ENCODE results near the gene SEMG1. TPM values are rescaled to one million over a fixed set of nuclear protein-coding genes. Genes with fewer than 3 reads are reported as not detected.
A peak's percentile ranks its signal among the peaks of the same experiment; 100 is the strongest.

The SEMG1 gene
- total and polyA plus RNA-seq, 2 of the 8 experiments (the other 6 are each of a cell fraction or from before 2014, with no cell fraction given): 3.0 to 5.8 TPM

DNA sequence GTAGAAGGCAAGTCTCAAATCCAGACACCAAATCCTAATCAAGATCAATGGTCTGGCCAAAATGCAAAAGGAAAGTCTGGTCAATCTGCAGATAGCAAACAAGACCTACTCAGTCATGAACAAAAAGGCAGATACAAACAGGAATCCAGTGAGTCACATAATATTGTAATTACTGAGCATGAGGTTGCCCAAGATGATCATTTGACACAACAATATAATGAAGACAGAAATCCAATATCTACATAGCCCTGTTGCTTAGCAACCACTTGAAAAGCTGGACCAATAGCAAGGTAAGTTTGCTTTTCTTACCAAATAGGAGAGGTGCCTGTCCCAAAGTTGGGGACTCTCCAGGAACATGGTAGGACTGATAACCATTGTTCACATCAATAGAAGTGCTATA lies 16.3 kb downstream of the SEMG1 start:
- H3K4me1 ChIP-seq (replicated peaks in 1 of 4; ENCODE audit: control insufficient read depth in 3 of 4, insufficient read depth in 4 of 4, low read length in 3 of 4): no peaks in the 10 kb centered on the region
- H4K5ac ChIP-seq (ENCODE audit: insufficient read length, low read depth, low read length): no peak overlapping the region
- ChIA-PET POLR2A (ENCODE audit: partially characterized antibody) (no interaction called here), CTCF (ENCODE audit: partially characterized antibody) (interaction anchor here (1.4 to 2.7 kb wide), 2 partner anchors 70 to 84 kb away, joined by 4 to 10 read pairs; no protein-coding TSS in a partner anchor)
- no peak overlapping the region for H3K14ac ChIP-seq (ENCODE audit: insufficient read length)
- H3K4ac ChIP-seq (replicated peaks; ENCODE audit: insufficient read length, low read depth, low read length): no peak overlapping the region
- H2BK15ac ChIP-seq (ENCODE audit: low read length): no peak overlapping the region
- no peaks in the 10 kb centered on the region for H3K9me3 ChIP-seq (ENCODE audit: insufficient read depth in 2 of 2, low read depth in 1 of 2, low read length in 1 of 2)
- DNase-seq (ENCODE audit: low read depth in 1 of 2, low spot score in 2 of 2) (no peak), FAIRE-seq (peak; percentile 19)
- H3K4me2 ChIP-seq (ENCODE audit: insufficient read depth in 1 of 2, low read depth in 2 of 2, low read length in 2 of 2): no peak overlapping the region
- H3K23ac ChIP-seq (ENCODE audit: insufficient read length): no peak overlapping the region
- no peak overlapping the region for H3K27ac ChIP-seq (ENCODE audit: low read depth, low read length)
- no peaks in the 10 kb centered on the region for H3K79me2 ChIP-seq (ENCODE audit: control insufficient read depth in 1 of 2, insufficient read depth in 2 of 2, low read length in 2 of 2)
- H2BK120ac ChIP-seq (replicated peaks; ENCODE audit: low read depth, low read length): no peak overlapping the region
- H3K4me3 ChIP-seq (ENCODE audit: extremely low read depth in 1 of 4, insufficient read depth in 2 of 4, low read depth in 3 of 4, low read length in 4 of 4): no peak overlapping the region
- H2BK5ac ChIP-seq (ENCODE audit: low read depth, low read length): no peak overlapping the region
- no peak overlapping the region for H2AFZ ChIP-seq (ENCODE audit: low read length)
- no peaks in the 10 kb centered on the region for H4K20me1 ChIP-seq (replicated peaks in 1 of 2; ENCODE audit: control insufficient read depth in 1 of 2, insufficient read depth in 2 of 2, low read length in 2 of 2)
- H3K18ac ChIP-seq (ENCODE audit: extremely low read depth, low read length): no peak overlapping the region
- H3K9ac ChIP-seq (replicated peaks in 1 of 4; ENCODE audit: extremely low read depth in 1 of 4, low read depth in 3 of 4, low read length in 3 of 4): no peak overlapping the region
- TF ChIP-seq BACH1 (IDR thresholded peaks at IDR 0.05; ENCODE audit: low read length): no peak
- no peak for TF ChIP-seq TBP (IDR thresholded peaks at IDR 0.05; ENCODE audit: low read depth, low read length)
- no peak for TF ChIP-seq SIRT6 (IDR thresholded peaks at IDR 0.05; ENCODE audit: low read length)
- no peak for TF ChIP-seq TCF12 (IDR thresholded peaks at IDR 0.05; ENCODE audit: low read depth, low read length)
- TF ChIP-seq PHF8 (conservative IDR thresholded peaks at IDR 0.05; ENCODE audit: low read depth, low read length): no peak
- TF ChIP-seq, protein P1, sequence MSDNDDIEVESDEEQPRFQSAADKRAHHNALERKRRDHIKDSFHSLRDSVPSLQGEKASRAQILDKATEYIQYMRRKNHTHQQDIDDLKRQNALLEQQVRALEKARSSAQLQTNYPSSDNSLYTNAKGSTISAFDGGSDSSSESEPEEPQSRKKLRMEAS (IDR thresholded peaks at IDR 0.05): no peak
- TF ChIP-seq TAF7 (optimal IDR thresholded peaks at IDR 0.05; ENCODE audit: borderline replicate concordance, low read depth, low read length): no peak
- TF ChIP-seq, protein P2, sequence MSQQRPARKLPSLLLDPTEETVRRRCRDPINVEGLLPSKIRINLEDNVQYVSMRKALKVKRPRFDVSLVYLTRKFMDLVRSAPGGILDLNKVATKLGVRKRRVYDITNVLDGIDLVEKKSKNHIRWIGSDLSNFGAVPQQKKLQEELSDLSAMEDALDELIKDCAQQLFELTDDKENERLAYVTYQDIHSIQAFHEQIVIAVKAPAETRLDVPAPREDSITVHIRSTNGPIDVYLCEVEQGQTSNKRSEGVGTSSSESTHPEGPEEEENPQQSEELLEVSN (IDR thresholded peaks at IDR 0.05): no peak
- no peak for TF ChIP-seq SIX5 (IDR thresholded peaks at IDR 0.05; ENCODE audit: low read depth, low read length)
- TF ChIP-seq RFX5 (IDR thresholded peaks at IDR 0.05; ENCODE audit: borderline replicate concordance, low read depth, low read length): no peak
- no peak for TF ChIP-seq CEBPB (IDR thresholded peaks at IDR 0.05; ENCODE audit: low read depth, low read length)
- TF ChIP-seq GTF2F1 (IDR thresholded peaks at IDR 0.05; ENCODE audit: borderline replicate concordance, low read depth, low read length): no peak
- no peak for TF ChIP-seq NANOG (IDR thresholded peaks at IDR 0.05; ENCODE audit: insufficient read depth, low read depth, low read length, poor library complexity, severe bottlenecking)
- TF ChIP-seq JUN (IDR thresholded peaks at IDR 0.05; ENCODE audit: low read depth, low read length): no peak
- no peak overlapping the region for H3K56ac ChIP-seq (replicated peaks; ENCODE audit: insufficient read length, low read depth, low read length)
- H2BK12ac ChIP-seq (ENCODE audit: low read depth, low read length): no peak overlapping the region
- H2AK5ac ChIP-seq (ENCODE audit: low read depth, low read length): no peak overlapping the region
- H4K91ac ChIP-seq (replicated peaks; ENCODE audit: insufficient read length, low read length): no peak overlapping the region
- no peaks in the 10 kb centered on the region for H3K23me2 ChIP-seq (ENCODE audit: low read depth, low read length)
- H2BK20ac ChIP-seq (ENCODE audit: low read length): no peak overlapping the region
- no peaks in the 10 kb centered on the region for H3K36me3 ChIP-seq (ENCODE audit: control insufficient read depth in 2 of 4, insufficient read depth in 4 of 4, low read length in 3 of 4)
- no peaks in the 10 kb centered on the region for H3K79me1 ChIP-seq (ENCODE audit: low read depth, low read length)
- no peak overlapping the region for H4K8ac ChIP-seq (ENCODE audit: extremely low read depth, insufficient read depth, low read length)
- H3K27me3 ChIP-seq (replicated peaks in 1 of 4; ENCODE audit: control insufficient read depth in 3 of 4, extremely low read depth in 1 of 4, insufficient read depth in 3 of 4, low read length in 3 of 4): no peaks in the 10 kb centered on the region; a peak in 1 of 7 replicates

Measured in H1 (cell line).